ENCODE results near the gene FAR1. TPM values are rescaled to one million over a fixed set of nuclear protein-coding genes. Genes with fewer than 3 reads are reported as not detected.

Gene FAR1
- total RNA-seq, 1 experiment from 2014 or later: 91.2 TPM

- TF ChIP-seq, protein P1, sequence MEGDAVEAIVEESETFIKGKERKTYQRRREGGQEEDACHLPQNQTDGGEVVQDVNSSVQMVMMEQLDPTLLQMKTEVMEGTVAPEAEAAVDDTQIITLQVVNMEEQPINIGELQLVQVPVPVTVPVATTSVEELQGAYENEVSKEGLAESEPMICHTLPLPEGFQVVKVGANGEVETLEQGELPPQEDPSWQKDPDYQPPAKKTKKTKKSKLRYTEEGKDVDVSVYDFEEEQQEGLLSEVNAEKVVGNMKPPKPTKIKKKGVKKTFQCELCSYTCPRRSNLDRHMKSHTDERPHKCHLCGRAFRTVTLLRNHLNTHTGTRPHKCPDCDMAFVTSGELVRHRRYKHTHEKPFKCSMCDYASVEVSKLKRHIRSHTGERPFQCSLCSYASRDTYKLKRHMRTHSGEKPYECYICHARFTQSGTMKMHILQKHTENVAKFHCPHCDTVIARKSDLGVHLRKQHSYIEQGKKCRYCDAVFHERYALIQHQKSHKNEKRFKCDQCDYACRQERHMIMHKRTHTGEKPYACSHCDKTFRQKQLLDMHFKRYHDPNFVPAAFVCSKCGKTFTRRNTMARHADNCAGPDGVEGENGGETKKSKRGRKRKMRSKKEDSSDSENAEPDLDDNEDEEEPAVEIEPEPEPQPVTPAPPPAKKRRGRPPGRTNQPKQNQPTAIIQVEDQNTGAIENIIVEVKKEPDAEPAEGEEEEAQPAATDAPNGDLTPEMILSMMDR (IDR thresholded peaks at IDR 0.05; ENCODE audit: insufficient read depth in 1 of 2, low read depth in 1 of 2, low read length in 1 of 2, severe bottlenecking in 1 of 2, unreplicated experiment in 1 of 2): no peak
- no peaks in the 10 kb centered on the region for H3K9me3 Mint-ChIP-seq (ENCODE audit: unreplicated experiment)
- no TSS peak for BruUV-seq (replicated peaks)
- H3K4me3 Mint-ChIP-seq (ENCODE audit: unreplicated experiment): no peak overlapping the region
- intact Hi-C loops (cut with micrococcal nuclease; ENCODE audit: unreplicated experiment): no loop called here
- Histone ChIP-seq H3K27me3 (replicated peaks; ENCODE audit: control insufficient read depth, insufficient read depth, low read length) (no peaks in the 10 kb centered on the region), H3K4me3 (ENCODE audit: low read depth, low read length) (no peak overlapping the region), H3K9me3 (no peaks in the 10 kb centered on the region), H3K4me1 (peaks cover 51% of the 10 kb centered on the region), H3K36me3 (ENCODE audit: control insufficient read depth, insufficient read depth, low read length) (no peaks in the 10 kb centered on the region)
- DNase-seq: no peak
- ChIA-PET POLR2A (no interaction called here), CTCF (no interaction called here)
- H3K27ac Mint-ChIP-seq (ENCODE audit: unreplicated experiment): no peak overlapping the region
- peaks cover 37% of the 10 kb centered on the region for H3K4me1 Mint-ChIP-seq (ENCODE audit: low read depth, unreplicated experiment)
- H3K36me3 Mint-ChIP-seq (ENCODE audit: insufficient read depth, unreplicated experiment): peaks cover 4% of the 10 kb centered on the region
- H3K27me3 Mint-ChIP-seq (ENCODE audit: insufficient read depth, unreplicated experiment): no peaks in the 10 kb centered on the region
Measured at GRCh38 chr11:13676576-13676975, 8.1 kb downstream of the FAR1 start.

- TF ChIP-seq, protein P1 (IDR thresholded peaks at IDR 0.05; ENCODE audit: insufficient read depth in 1 of 2, low read depth in 1 of 2, low read length in 1 of 2, severe bottlenecking in 1 of 2, unreplicated experiment in 1 of 2): no peak
- POLR2A ChIA-PET: no interaction called here
- H3K36me3 Mint-ChIP-seq (ENCODE audit: insufficient read depth, unreplicated experiment): no peaks in the 10 kb centered on the region
- no peaks in the 10 kb centered on the region for H3K27me3 Mint-ChIP-seq (ENCODE audit: insufficient read depth, unreplicated experiment)
- no TSS peak for BruUV-seq (replicated peaks)
- H3K4me1 Mint-ChIP-seq (ENCODE audit: low read depth, unreplicated experiment): peaks cover 26% of the 10 kb centered on the region
- intact Hi-C loops (cut with micrococcal nuclease; ENCODE audit: unreplicated experiment): no loop called here
- H3K4me3 Mint-ChIP-seq (ENCODE audit: unreplicated experiment): no peak overlapping the region
- Histone ChIP-seq H3K4me1 (peaks cover 42% of the 10 kb centered on the region), H3K4me3 (ENCODE audit: low read depth, low read length) (no peak overlapping the region), H3K36me3 (ENCODE audit: control insufficient read depth, insufficient read depth, low read length) (no peaks in the 10 kb centered on the region), H3K27me3 (replicated peaks; ENCODE audit: control insufficient read depth, insufficient read depth, low read length) (no peaks in the 10 kb centered on the region), H3K9me3 (no peaks in the 10 kb centered on the region)
- H3K9me3 Mint-ChIP-seq (ENCODE audit: unreplicated experiment): no peaks in the 10 kb centered on the region
- no peak overlapping the region for H3K27ac Mint-ChIP-seq (ENCODE audit: unreplicated experiment)
- DNase-seq: no peak
- CTCF ChIA-PET: no interaction called here
Measured at GRCh38 chr11:13679768-13680167, 11.3 kb downstream of the FAR1 start.

GRCh38 chr11:13680501-13681264, 12.2 kb downstream of the FAR1 start:
- H3K4me3 Mint-ChIP-seq (ENCODE audit: unreplicated experiment): no peak overlapping the region
- ChIA-PET CTCF (no interaction called here), POLR2A (no interaction called here)

More at GRCh38 chr11:13680501-13681264, 12.2 kb downstream of the FAR1 start:
- intact Hi-C loops (cut with micrococcal nuclease; ENCODE audit: unreplicated experiment): no loop called here
- H3K9me3 Mint-ChIP-seq (ENCODE audit: unreplicated experiment): no peaks in the 10 kb centered on the region
- H3K4me1 Mint-ChIP-seq (ENCODE audit: low read depth, unreplicated experiment): peaks cover 20% of the 10 kb centered on the region
- no peaks in the 10 kb centered on the region for H3K36me3 ChIP-seq (ENCODE audit: control insufficient read depth, insufficient read depth, low read length)
- TF ChIP-seq, protein P1 (IDR thresholded peaks at IDR 0.05; ENCODE audit: insufficient read depth in 1 of 2, low read depth in 1 of 2, low read length in 1 of 2, severe bottlenecking in 1 of 2, unreplicated experiment in 1 of 2): no peak
- H3K27ac Mint-ChIP-seq (ENCODE audit: unreplicated experiment): no peak overlapping the region
- H3K36me3 Mint-ChIP-seq (ENCODE audit: insufficient read depth, unreplicated experiment): no peaks in the 10 kb centered on the region
- H3K27me3 ChIP-seq (replicated peaks; ENCODE audit: control insufficient read depth, insufficient read depth, low read length): no peaks in the 10 kb centered on the region
- peaks cover 35% of the 10 kb centered on the region for H3K4me1 ChIP-seq
- H3K4me3 ChIP-seq (ENCODE audit: low read depth, low read length): no peak overlapping the region
- no peaks in the 10 kb centered on the region for H3K27me3 Mint-ChIP-seq (ENCODE audit: insufficient read depth, unreplicated experiment)
- no peaks in the 10 kb centered on the region for H3K9me3 ChIP-seq
- DNase-seq: no peak
- BruUV-seq (replicated peaks): no TSS peak
